Dendritic cell treated with granulocyte-macrophage colony-stimulating factor and Interleukin-4, amounts not matched to agents 40 ng/mL and 50 ng/mL, for 4 days (primary cell): ENCODE data around the gene ASCC3.
A peak's percentile ranks its signal among the peaks of the same experiment; 100 is the strongest.

ENCODE experiments used
- H3K27ac Mint-ChIP-seq: one replicate; pipeline ENCODE4 v1.8.0; 2022; ENCODE audit warnings: mild to moderate bottlenecking, mixed read lengths
- H3K27me3 Mint-ChIP-seq: one replicate; pipeline ENCODE4 v1.8.0; 2022; ENCODE audit warnings: mild to moderate bottlenecking, mixed read lengths
- H3K36me3 Mint-ChIP-seq: one replicate; pipeline ENCODE4 v1.8.0; 2022; ENCODE audit warnings: low read depth, mixed read lengths
- H3K4me1 Mint-ChIP-seq: one replicate; pipeline ENCODE4 v1.8.0; 2022; ENCODE audit warnings: low read depth, mixed read lengths
- H3K4me3 Mint-ChIP-seq: one replicate; pipeline ENCODE4 v1.8.0; 2022; ENCODE audit warnings: mild to moderate bottlenecking, moderate library complexity, mixed read lengths
- H3K9me3 Mint-ChIP-seq: one replicate; pipeline ENCODE4 v1.8.0; 2022; ENCODE audit warnings: mixed read lengths
- intact Hi-C: fragments of 100-400 bp; cut with micrococcal nuclease; formaldehyde crosslinking; loops from one replicate; pipeline ENCODE4 v1.15.0; 2022

The ASCC3 gene

DNA sequence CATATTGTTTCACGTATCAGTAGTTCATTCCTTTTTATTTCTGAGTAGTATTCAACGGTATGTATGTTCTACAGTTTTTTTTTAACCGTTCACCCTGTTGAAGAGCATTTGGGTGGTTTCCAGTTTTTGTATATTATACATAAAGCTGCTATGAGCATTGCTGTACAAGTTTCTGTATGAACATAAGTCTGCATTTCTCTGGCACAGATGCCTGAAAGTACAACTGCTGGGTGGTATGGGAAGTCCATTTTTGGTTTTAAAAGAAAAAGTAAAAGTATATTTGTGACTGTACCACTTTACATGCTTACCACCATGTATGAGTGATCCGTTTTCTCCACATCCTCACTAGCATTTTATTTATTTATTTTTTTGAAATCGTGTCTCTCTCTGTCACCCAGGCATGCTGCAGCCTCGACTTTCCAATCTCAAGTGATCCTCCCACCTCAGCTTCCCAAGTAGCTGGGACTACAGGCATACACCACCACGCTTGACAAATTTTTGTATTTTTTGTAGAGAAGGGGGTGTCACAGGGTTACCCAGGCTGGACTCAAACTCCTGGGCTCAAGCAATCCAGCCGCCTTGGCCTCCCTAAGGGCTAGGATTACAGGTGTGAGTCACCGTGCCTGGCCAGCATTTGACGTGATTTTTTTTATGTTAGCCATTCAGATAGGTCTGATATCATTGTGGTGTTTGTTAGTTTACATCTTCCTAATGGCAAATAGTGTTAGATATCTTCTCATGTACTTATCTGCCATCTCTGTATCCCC lies 405.4 kb downstream of the ASCC3 start:
- H3K9me3 Mint-ChIP-seq: no peaks in the 10 kb centered on the region
- no peaks in the 10 kb centered on the region for H3K4me1 Mint-ChIP-seq
- intact Hi-C loops: loop anchor here (5.0 kb wide), 3 partner anchors 187 to 608 kb away; no protein-coding TSS in a partner anchor
- no peaks in the 10 kb centered on the region for H3K36me3 Mint-ChIP-seq
- H3K27ac Mint-ChIP-seq: no peak overlapping the region
- H3K4me3 Mint-ChIP-seq: no peak overlapping the region
- peaks cover 42% of the 10 kb centered on the region for H3K27me3 Mint-ChIP-seq

DNA sequence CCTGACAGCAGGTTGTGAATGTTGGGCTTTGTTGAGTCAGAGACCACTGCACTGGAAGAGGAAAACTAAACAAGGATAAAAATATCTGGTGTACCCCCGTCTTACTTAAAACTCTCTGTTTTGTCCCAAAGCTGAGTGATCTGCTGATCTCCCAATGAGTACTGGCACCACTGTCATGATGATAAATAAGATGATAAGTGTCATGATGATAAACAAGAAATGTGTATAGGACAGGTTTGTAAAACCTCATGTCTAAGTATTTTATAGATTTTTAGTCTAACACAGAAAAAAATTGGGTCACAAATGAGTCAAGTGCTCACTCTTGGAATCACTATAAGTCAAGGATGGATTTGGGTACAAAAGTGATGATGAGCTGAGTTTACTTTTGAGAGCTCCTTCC lies 407.9 kb downstream of the ASCC3 start:
- Mint-ChIP-seq H3K27me3 (peaks cover 63% of the 10 kb centered on the region), H3K36me3 (no peaks in the 10 kb centered on the region), H3K27ac (no peak overlapping the region), H3K4me1 (no peaks in the 10 kb centered on the region), H3K9me3 (no peaks in the 10 kb centered on the region), H3K4me3 (no peak overlapping the region)
- intact Hi-C loops: no loop called here

DNA sequence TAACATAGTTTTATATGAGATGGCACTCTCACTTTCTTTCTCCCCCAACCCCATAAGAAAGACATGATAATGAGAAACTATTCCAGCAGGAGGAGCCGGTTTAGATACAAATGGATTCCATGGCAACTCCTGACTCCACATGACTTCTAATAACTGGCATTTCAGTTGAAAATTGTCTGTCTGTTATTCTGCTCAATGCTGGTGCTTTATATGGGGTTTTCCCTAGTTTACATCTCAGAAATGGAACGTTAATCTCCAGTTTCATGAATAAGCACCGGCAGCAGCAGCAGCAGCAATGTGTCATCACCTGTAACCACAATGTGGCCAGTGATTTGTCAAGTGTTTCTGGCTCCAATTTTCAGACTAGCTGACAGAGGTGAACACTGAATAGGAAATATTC lies 408.5 kb downstream of the ASCC3 start:
- Mint-ChIP-seq H3K27me3 (peaks cover 68% of the 10 kb centered on the region), H3K9me3 (no peaks in the 10 kb centered on the region)
- intact Hi-C loops: no loop called here

DNA sequence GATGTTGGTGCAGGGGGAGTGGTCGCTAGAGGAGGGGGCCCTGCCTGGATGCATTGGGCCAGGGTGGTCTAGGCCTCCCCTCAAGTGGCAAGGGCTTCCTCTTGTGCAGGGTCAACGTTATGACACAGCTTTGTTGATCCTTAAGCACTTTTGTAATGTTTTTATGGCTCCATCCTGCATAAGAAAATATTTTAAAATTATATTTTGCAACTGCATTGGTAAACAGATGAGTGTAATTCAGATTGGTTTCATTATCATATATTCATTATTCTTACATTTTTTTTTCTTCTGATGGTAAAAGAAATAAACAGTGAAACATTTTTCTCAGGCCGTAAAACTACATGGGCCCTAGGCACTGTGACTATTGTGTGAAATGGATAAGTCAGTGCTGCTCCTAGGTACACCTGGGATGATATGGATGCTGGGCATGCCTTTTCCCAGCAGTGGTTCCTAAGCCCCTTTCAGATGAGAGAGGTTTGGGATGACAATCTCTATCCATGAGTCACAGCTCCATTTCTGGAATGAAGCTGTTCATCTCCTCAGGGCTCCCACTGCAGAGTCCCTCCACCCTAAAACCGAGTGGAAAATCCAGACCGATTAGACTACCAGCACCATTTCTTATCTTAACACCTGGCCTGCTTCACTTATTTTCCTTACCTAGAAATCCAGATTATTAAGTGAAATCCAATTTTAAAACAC lies 410.6 kb downstream of the ASCC3 start:
- Mint-ChIP-seq H3K4me1 (peaks cover 9% of the 10 kb centered on the region), H3K27me3 (peaks cover 75% of the 10 kb centered on the region), H3K27ac (no peak overlapping the region), H3K4me3 (no peak overlapping the region), H3K36me3 (no peaks in the 10 kb centered on the region), H3K9me3 (no peaks in the 10 kb centered on the region)
- intact Hi-C loops: no loop called here

More for the DNA sequence above, 408.5 kb downstream of the ASCC3 start:
- Mint-ChIP-seq H3K27ac (no peak overlapping the region), H3K4me3 (no peak overlapping the region), H3K4me1 (peaks cover 1% of the 10 kb centered on the region), H3K36me3 (no peaks in the 10 kb centered on the region)

DNA sequence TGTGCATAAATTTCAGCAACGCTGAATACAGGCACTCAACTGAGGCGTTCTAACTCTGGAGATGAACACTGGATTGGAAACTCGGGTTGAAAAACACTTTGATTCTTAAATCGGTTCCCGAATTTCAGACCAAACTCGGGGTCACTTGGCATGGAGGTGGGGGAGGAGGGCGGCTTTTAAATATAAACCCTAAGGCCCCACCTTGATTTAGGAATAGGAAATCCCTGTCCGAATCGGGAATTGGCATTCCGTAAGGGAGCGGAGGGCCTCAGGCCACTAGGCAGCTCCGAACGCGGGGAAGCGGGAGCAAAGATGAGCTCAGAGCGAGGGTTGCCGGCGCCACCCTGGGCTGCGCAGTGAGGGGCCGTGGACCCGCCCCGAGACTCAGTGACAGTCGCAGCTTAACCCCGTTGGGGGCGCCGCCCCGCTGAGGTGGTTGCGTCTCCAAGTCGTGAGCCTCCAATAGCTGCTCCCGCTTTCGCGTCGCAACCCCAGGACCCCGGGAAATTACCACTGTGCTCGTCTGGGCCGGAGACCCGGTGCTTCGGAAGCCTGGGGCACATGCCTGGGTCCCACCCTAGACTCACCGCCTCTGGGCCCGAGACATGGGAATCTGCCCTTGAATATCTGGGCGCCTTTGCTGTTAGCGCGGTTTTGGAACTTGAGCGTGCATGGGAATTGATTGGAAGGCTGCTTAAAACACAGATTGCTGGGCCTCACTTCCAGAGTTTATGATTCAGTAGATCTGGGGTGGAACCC lies 411.8 kb downstream of the ASCC3 start:
- H3K9me3 Mint-ChIP-seq: no peaks in the 10 kb centered on the region

DNA sequence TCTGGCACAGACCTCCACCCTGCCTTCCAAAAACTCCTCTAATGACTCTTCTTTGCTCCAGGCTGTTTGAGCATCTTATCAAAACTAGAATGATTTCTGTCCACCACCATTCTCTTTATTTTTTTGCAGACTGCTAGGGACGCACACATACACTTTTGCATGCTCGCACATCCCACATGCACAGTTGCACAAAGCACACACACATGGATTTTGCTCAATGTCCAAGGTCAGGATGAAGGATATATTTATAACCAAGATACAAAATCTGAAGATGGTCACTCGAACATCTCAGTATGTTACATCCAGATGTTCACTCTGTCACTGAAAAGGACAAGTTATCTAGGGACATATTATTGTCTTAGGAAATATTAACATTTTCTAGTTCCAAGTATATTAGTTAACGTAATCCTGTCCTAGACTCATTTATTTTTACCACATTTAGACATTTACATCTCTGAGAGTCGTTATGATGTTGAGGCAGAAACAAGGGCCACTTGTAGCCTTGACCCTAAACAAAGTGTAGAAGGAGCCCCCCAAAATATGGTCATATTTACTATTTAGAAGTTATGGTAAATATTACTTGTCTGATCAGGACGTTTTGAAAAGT lies 413.0 kb downstream of the ASCC3 start:
- Mint-ChIP-seq H3K9me3 (no peaks in the 10 kb centered on the region), H3K27ac (no peak overlapping the region), H3K4me3 (no peak overlapping the region), H3K4me1 (peaks cover 16% of the 10 kb centered on the region), H3K27me3 (peaks cover 88% of the 10 kb centered on the region), H3K36me3 (no peaks in the 10 kb centered on the region)
- intact Hi-C loops: no loop called here

More for the DNA sequence above, 411.8 kb downstream of the ASCC3 start:
- Mint-ChIP-seq H3K4me3 (no peak overlapping the region), H3K27me3 (peaks cover 81% of the 10 kb centered on the region), H3K27ac (no peak overlapping the region), H3K4me1 (peaks cover 16% of the 10 kb centered on the region), H3K36me3 (no peaks in the 10 kb centered on the region)
- intact Hi-C loops: no loop called here

DNA sequence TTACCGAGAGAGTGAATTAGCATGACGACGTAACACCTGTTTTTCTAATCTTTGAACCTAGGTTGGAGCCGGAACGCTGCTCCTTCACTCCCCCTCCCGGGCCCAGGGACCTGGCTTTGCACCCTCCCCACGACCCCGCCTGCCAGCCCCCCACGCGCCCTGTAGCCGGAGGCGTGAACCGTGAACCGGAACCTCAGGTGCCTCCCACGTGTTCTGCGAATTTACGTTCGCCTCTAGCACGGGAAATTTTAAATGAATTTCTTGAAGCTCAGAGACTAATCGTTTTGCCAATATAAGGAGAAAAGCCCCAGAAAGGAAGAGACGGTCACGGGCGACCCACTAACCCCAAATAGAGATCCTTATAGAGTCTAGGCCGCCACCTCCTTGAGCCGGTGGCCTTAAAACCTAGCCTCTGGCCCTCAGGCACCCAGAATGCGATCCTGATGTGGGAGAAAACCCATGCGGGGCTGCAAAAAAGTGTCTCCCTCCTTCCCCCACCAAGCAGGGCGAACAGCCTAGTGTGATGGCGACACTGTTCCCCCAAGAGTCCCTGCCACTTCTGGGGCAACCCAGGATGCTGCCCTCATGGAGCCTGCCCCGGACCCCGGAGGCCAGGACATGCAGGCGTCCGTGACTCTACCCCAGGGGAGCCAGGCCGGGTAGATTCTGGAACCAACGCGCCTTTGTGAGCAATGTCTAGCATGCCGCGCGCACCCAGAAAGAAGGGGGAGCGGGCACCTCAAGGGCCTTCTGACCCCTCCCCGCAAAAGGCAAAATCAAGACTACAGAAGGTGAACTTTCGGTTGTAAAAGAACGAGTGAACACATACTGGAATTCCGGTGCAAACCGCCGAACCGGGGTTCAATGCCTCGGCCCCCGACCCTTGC lies 413.8 kb downstream of the ASCC3 start:
- no peak overlapping the region for H3K27ac Mint-ChIP-seq
- H3K9me3 Mint-ChIP-seq: no peaks in the 10 kb centered on the region
- H3K27me3 Mint-ChIP-seq: peaks cover 92% of the 10 kb centered on the region
- peaks cover 16% of the 10 kb centered on the region for H3K4me1 Mint-ChIP-seq
- intact Hi-C loops: no loop called here
- no peaks in the 10 kb centered on the region for H3K36me3 Mint-ChIP-seq
- H3K4me3 Mint-ChIP-seq: no peak overlapping the region

DNA sequence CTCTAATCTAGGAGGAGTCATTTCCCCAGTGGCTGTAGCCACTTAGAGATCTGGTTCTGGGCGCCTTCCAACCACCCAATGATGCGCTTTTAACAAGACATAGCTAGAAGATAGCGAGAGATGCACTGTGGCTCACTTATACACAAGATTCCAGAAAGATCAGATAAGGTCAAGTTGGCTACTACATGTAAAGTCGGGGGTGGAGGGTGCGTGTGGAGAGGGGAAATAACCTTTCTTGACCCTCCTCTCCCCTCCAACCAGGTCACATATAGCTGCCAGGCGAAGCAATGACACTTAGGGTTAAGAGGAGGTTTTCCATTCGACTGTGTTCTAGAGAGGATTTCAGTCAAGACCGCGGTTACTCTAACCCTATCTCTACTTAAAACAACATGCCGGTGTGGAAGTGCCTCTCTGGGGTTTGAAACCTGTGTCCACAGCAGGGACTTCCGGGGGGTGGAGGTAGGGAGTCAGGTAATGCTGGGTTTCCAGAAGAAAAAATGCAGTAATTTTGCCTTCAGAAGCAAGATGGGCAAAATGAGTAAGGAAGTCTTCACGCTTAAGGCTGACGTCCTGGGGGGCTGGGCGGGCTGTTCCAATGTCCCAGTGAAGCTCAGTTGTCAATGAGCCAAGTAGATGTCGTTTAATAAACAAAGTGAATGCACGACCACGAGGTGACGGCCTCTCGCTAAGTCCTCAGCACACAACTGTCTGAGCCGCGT lies 414.6 kb downstream of the ASCC3 start:
- Mint-ChIP-seq H3K4me3 (no peak overlapping the region), H3K9me3 (no peaks in the 10 kb centered on the region), H3K4me1 (peaks cover 16% of the 10 kb centered on the region), H3K27ac (no peak overlapping the region), H3K36me3 (no peaks in the 10 kb centered on the region), H3K27me3 (peaks cover 95% of the 10 kb centered on the region)
- intact Hi-C loops: no loop called here

DNA sequence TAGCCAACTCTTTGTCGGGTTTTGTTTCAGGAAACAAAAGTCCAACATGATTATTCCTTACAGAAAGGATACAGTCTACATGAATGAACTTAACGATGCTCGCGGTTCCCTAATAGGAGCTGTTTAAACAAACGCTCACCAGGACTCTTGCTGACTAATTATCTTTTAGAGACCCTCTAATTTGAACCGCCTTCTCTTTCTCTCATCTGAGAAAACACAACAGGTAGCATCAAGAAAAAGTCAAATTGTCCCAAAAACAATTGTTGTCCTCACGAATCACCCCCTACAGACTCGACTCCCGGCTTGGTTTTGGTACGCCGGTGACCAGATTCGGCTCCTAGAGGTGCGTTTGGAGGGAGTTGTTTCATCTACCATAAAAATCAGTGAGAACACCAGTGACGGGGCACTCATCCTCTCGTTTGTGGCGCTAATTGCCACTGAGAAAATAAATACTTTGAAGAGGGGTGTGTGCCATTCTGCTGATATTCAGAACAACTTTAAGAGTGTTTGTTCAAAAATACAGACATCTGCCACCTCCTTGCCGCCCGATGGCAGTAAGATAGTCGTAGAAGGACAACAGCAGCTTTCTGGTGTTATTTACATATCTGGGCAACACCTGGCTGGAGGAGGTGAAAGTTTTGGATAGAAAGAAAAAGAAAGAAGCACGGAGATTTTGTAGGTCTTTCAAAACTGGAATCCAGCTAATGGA lies 415.3 kb downstream of the ASCC3 start:
- no peak overlapping the region for H3K4me3 Mint-ChIP-seq

DNA sequence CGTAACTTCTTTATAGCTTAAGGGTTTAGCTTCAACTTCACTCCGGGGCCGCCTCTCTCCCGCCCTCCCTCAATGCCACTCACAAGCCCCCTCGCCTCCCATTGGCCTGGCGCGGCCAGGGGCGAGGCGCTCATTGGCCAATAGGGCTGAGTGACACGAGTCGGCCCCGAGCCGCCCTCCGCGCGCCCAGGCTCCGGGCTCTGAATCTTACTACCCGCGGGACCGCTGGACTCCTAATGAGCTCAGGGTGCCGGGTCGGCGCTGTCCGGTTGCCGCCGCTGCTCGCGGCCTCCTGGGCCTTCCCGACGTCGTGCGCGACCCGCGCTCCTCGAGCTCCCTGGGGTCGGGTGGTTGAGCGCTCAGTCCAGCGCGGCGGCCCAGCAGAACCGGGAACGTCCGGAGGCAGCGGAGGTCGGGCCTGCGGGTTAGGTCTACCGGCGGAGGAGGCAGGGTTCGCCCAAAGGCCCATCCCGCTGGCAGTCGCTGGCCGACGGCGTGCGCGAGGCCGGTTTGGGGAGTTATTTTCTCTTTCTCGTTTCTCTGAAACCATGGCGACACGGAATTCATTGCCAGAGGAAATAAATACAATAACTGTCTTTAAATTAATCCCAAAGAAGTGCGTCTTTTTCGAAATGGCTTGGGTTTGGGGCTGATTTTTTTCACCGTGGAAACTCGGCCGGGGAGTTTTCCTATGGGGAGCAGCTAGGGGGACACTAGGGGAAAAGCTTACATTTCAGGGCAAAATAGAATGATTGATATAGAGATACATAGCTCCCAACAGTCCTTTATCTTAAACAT lies 416.0 kb downstream of the ASCC3 start, which contains the start of gene SIM1:
SIM1 (minus strand) TSS at position 19 of the 798 bp plus-strand sequence. CDS start 1,453 bp downstream, outside the sequence.
- H3K9me3 Mint-ChIP-seq: no peaks in the 10 kb centered on the region
- intact Hi-C loops: no loop called here
- H3K27ac Mint-ChIP-seq: no peak within 1 kb of the TSS
- peaks cover 93% of the 10 kb centered on the region for H3K27me3 Mint-ChIP-seq
- H3K4me1 Mint-ChIP-seq: peaks cover 16% of the 10 kb centered on the region
- H3K36me3 Mint-ChIP-seq: no peaks in the 10 kb centered on the region
- peak within 1 kb of the TSS; percentile 71 for H3K4me3 Mint-ChIP-seq

More for the DNA sequence above, 415.3 kb downstream of the ASCC3 start:
- Mint-ChIP-seq H3K27me3 (peaks cover 94% of the 10 kb centered on the region), H3K27ac (no peak overlapping the region), H3K36me3 (no peaks in the 10 kb centered on the region), H3K4me1 (peaks cover 16% of the 10 kb centered on the region), H3K9me3 (no peaks in the 10 kb centered on the region)
- intact Hi-C loops: no loop called here

DNA sequence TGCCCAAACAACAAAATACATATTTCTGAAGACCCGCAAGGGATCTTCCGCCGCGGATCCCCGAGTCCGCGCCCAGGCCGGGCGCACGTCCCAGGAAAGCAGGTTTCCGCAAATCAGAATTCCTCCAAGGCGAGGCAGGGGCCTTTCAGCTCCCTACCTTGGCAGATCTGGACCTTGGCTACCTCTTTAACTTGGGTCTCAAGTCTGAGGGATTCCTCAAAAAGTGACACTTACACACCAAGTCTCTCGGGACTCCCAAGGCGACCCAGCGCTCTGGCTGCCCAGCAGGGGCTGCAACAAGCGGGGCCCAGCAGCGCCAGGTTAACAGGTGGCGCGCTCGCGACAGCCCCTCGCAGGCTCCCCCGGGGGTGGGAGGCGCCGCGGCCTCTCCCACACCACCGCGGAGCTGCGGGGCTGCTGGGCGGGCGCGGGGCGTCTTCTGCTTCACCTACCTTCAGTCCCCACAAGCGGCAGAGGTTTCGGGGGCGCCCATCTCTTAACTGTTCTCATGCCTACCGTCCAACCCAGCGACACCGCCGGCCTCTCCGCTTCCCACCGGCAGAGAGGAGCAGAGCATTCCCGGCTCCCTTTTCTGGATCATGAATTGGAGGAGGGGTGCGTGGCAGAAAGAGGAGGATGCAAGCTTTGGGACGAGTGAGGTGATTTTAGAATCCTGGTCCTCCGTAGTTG lies 416.8 kb downstream of the ASCC3 start:
- Mint-ChIP-seq H3K27me3 (peaks cover 93% of the 10 kb centered on the region), H3K36me3 (no peaks in the 10 kb centered on the region), H3K27ac (no peak overlapping the region), H3K4me1 (peaks cover 16% of the 10 kb centered on the region), H3K9me3 (no peaks in the 10 kb centered on the region), H3K4me3 (peak overlapping the region; percentile 71)
- intact Hi-C loops: no loop called here
